NCI-H1694 (cell line): ENCODE data around the gene SH3PXD2A.

Source experiments
- DNase-seq: peaks from one replicate; lab custom pipeline; 2025; lab: John Stamatoyannopoulos, UW

The SH3PXD2A gene

GRCh38 chr10:103683851-103684250 lies 171.5 kb downstream of the SH3PXD2A start:
- DNase-seq = no peak

- no peak for DNase-seq
Measured at GRCh38 chr10:103682631-103683030, 172.7 kb downstream of the SH3PXD2A start.

GRCh38 chr10:103681617-103682399 lies 173.6 kb downstream of the SH3PXD2A start:
- no peak for DNase-seq

GRCh38 chr10:103680869-103681236 lies 174.5 kb downstream of the SH3PXD2A start:
- no peak for DNase-seq

- DNase-seq = no peak
Measured at GRCh38 chr10:103679096-103679790, 176.1 kb downstream of the SH3PXD2A start.

GRCh38 chr10:103678178-103678526 lies 177.2 kb downstream of the SH3PXD2A start:
- DNase-seq = no peak

GRCh38 chr10:103677486-103678177 lies 177.7 kb downstream of the SH3PXD2A start:
- no peak for DNase-seq

- DNase-seq = no peak
Measured at GRCh38 chr10:103676851-103677417, 178.4 kb downstream of the SH3PXD2A start.

GRCh38 chr10:103676058-103676785 lies 179.2 kb downstream of the SH3PXD2A start:
- no peak for DNase-seq

GRCh38 chr10:103673606-103674005 lies 181.8 kb downstream of the SH3PXD2A start:
- DNase-seq = no peak

GRCh38 chr10:103672345-103672744 lies 183.0 kb downstream of the SH3PXD2A start:
- no peak for DNase-seq

GRCh38 chr10:103671126-103671895 lies 184.1 kb downstream of the SH3PXD2A start:
- DNase-seq = no peak

- no peak for DNase-seq
Measured at GRCh38 chr10:103669944-103670343, 185.4 kb downstream of the SH3PXD2A start.

GRCh38 chr10:103669243-103669929 lies 186.0 kb downstream of the SH3PXD2A start:
- no peak for DNase-seq

GRCh38 chr10:103668351-103669242 lies 186.8 kb downstream of the SH3PXD2A start:
- DNase-seq = no peak

GRCh38 chr10:103667356-103667755 lies 188.0 kb downstream of the SH3PXD2A start:
- DNase-seq = no peak

GRCh38 chr10:103666762-103667150 lies 188.6 kb downstream of the SH3PXD2A start:
- DNase-seq = no peak

- peak; percentile 11 for DNase-seq
Measured at GRCh38 chr10:103666087-103666761, 189.2 kb downstream of the SH3PXD2A start.
